WI38 (cell line): ENCODE data around the gene NAALADL2.

Source experiments
- H3K4me3 ChIP-seq: 2 replicates; pipeline ENCODE4 v1.5.1; 2011; ENCODE audit warnings: low read depth, mild to moderate bottlenecking, control low read depth, low read length
- CTCF ChIP-seq: IDR thresholded peaks from 2 replicates; pipeline ENCODE4 v1.5.1; 2012; ENCODE audit warnings: low read depth, mild to moderate bottlenecking, control low read depth, low read length

Gene NAALADL2

GRCh38 chr3:174884776-174885568 lies 25.8 kb downstream of the NAALADL2 start:
- no peak for TF ChIP-seq CTCF
- no peak overlapping the region for H3K4me3 ChIP-seq

- TF ChIP-seq CTCF, result no peak
- no peak overlapping the region for H3K4me3 ChIP-seq
Measured at GRCh38 chr3:174891524-174892203, 32.5 kb downstream of the NAALADL2 start.

GRCh38 chr3:174907027-174907426 lies 47.9 kb downstream of the NAALADL2 start:
- TF ChIP-seq CTCF, result no peak
- H3K4me3 ChIP-seq, result no peak overlapping the region

DNA sequence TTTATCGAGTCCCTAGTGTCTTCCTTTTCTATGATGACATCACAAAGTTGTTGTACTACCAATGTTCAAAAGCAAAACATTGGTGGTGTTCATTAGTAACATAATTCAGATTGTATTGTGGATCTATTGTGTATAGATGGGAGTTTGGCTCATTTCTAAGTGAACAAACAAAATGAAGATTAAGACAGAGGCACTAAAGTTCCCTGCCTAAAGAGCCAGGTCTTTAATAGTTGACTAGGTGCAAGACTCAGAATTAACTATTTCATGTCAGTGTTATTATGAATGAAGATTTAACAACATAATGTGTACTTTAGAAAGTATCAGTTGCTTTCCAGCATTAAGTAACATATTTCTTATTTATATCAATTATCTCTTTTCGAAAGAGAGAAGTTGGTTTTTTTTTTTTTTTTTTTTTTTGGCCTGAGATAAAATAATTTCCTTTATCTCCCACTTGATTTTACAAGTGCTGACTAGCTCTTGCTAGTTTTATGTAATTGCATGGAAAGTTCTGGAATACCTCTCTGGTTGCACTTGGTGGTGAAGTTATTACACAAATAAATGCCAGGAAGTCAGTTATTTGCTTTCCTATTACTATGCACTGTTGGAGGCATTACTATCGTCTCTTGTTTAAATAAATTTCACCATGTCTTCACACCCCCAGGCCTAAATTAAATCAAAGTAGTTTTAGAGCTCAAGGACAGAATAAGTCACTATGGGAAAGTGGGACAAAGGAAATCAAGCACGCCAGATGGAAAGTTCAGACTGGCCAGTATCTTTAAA lies 48.7 kb downstream of the NAALADL2 start:
- no peak for TF ChIP-seq CTCF
- no peak overlapping the region for H3K4me3 ChIP-seq

DNA sequence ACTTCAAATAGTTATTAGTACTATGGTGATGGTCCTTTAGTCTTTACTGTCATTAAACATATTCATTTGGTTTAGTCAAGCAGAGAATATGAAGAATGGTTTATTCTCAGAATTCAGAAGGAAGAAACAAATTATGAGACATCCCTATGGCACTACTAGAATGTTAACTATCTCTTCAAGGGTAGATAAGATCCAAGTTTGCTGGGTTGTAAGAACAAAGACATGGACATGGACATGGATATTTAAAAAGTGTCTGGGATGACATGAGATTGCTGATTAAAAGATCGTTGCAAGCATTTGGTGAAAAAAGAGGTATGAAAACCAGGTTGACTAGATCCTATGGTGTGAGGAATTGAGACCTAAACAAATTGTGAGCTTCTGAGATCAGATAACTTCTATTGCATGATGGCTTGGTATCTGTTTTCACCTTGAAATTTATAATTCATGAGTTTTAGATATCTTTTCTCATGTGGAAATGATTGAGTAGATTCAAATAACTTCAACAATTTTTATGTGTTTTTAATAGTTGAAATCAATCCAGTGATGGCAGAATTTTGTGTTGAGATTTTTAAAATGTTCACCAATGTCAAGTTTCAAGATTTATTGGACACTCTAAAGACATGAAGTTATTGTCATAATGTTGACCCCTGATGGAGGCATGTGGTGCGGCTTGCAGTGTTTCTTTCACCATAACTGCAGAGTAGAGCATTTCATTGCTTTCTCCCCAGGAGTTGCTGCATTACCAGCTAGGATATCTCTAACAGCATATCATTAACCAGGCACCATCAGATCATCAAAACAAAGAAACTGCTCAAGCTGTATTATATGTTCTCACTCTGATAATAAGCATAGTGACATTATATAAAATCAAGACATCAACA lies 72.6 kb downstream of the NAALADL2 start:
- H3K4me3 ChIP-seq, result no peak overlapping the region
- TF ChIP-seq CTCF, result no peak

- no peak for TF ChIP-seq CTCF
Measured at GRCh38 chr3:174936590-174936989, 77.5 kb downstream of the NAALADL2 start.

More at GRCh38 chr3:174936590-174936989, 77.5 kb downstream of the NAALADL2 start:
- no peak overlapping the region for H3K4me3 ChIP-seq
